NCI-H1930 (cell line): Measurements from ENCODE around the gene FILIP1L.

Experiments
- DNase-seq, 2 experiments: peaks; one replicate each; lab custom pipeline; 2025; lab: John Stamatoyannopoulos, UW

FILIP1L gene

DNA sequence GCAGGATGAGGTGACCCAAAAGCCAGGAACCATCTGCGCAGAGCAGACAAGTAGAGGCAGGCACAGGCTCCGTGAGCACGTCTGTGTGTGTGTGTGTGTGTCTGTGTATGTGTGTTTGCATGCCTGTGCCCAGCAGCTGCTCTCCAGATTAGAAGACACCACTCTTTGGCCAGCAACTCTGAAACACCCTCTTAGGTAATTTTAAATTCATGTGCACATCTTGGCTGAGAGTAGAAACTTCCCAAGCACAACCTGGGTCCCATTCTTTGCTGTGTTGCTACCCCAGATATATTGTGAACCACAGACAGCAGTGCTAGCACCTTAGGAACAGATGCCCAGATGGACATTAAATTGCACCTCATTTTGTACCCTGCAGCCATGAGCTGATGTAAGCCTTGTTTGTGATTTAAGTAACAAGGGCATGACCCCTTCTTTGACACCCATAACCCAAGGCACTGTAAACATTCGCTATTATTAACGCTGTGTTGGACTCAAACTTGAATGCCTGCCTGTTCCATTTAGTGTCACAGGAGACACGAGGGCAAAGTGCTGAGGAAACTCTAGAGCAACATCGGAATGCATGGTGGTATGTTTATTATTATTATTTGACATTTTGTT, at the start of gene FILIP1L:
Gene FILIP1L, minus strand, starts transcription at position 89 of the 618 bp plus-strand sequence.
- no peak for DNase-seq

DNA sequence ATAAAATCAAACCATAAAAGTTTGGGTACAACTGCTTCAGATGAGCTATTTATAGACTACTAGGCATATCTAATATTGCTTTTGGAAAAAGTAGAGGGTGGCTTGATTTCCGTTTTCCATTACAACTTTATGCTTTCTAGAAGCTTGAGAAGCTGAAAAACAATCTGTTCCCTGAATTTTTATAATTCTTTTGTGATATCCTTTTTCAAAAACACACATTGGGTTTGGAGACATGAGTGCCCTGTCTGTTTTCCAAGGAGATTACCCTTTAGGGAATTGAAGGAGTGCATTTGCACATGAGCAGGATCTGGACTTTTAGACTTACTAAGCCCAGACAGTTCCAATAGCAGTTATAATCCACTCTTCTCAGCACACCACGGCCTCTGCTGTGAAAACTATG, 49.5 kb upstream of the FILIP1L start:
- no peak for DNase-seq

DNA sequence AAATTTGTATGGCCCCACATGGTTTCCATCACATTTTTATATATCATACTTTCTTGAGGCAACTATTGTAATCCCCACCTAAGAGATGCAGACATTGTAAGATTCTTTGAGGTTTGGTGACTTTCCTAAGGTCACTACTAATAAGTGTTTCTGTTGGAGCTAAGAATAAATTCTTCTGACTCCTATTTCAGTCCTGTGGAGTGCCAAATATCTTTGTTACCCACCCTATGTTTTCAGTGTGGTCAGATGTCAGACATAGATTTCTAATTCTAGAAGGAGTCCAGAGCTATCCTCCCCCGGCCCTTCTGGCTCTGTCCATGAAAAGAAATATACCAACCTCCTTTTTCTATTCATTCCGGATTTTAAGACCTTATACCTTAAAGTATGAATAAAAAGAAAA, 46.2 kb upstream of the FILIP1L start:
- no peak for DNase-seq

DNA sequence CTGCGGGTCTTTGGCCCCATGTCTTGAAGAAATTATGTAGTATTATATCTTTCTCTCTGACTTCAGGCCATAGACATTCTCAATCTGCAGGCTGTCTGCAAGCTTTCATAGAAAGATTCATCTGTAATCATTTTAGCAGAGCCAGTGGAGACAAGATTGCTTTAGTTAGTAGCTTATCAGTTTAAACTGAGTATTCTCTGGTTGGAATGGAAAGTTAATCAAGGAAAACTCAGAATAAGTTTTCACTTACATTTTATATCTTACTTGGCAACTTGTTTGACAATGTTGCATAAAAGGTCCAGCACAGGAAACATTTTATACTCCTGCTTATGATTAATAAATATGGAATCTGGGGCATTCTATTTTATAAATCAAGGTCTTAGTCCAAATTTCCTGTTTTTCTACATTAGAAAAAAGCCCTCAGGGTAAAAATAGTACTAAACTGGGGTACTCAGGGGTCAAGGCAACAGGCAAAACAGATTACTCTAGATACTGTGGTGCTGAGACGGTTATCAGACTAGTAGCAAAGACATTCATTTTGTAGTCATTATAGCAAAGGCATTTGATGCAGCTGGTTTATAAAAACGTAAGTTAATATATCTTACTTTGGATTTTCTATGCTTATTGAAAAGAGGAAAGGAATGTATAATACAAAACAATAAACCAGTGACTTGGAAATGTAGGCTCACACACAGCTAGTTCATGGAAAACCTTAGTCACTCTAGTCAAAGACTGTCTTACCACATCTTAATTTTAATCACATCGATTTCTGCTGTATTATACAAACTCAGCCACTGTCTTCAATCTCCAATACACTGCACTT, 45.2 kb upstream of the FILIP1L start:
- DNase-seq = no peak

DNA sequence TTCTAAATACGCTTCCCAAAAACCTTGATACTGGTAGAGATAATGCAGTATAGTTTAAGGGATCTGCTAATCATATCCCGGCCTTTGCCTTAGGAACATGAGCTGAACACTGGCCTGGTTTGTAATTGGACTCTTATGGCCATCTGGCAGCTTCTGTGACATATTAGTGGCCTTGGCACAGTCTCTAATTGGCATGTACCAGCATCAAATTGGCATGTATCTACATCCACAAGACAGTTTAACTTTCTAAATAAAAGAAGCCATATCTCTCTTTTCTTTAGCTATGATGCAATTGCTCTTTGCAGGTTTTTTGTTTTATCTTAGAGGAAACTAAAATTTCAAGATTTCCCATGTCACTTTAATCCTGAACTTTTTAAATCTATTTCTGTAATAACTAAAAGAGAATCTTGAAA, 44.6 kb upstream of the FILIP1L start:
- no peak for DNase-seq

DNA sequence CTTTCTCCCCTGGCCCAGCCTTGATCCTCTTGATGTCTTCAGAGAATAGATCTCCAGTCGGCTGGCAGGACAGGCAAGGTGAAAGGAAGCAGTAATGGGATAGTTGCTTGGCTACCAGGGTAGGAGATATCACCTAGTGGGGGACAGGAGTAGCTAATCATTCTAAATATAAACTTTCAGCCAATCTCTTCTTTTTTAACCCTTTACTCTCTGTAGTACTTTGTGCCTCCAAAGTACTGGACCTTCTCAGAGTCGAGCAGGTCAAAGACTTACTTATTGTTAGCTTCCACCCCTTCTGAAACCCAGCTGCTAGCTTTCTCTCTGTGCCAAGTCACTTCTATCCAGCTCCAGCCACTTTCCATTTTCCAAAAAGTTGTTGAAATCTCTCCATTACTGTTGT, 43.4 kb upstream of the FILIP1L start:
- no peak for DNase-seq

DNA sequence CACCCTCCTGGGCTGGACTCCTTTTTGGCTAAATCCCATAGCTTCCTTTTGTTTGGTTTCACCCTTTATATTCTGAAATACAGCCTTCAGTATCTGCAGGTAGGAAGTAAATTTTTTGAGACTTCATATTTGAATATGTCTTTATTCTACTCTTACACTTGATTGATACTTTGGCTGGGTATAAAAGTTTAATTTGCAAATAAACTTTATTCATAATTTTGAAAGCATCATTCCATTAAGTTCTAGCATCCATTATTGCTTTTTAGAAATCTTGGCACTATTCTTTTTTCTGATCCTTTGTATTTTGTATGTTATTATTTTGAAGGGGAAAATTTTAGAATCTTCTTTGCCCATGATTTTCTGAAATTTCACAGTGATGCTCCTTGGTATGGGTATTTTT, 41.3 kb upstream of the FILIP1L start:
- DNase-seq = no peak

DNA sequence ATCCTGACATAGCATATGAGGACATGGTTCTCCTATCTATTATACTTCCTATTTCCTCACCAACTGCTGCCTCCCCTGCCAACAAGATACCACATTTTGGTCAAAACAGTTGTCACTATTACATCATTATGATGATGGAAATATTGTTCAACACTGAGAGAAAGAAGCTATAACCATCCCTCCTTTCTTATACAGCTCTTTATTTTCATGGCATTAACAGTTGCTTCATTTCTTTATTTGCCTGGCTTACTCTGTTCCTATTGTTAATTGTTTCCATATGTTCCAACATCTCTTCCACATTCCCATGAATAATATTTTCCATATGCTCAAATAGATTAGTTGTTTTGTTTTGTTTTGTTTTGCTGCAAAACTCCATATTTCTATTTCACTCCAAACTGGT, 40.8 kb upstream of the FILIP1L start:
- no peak for DNase-seq

DNA sequence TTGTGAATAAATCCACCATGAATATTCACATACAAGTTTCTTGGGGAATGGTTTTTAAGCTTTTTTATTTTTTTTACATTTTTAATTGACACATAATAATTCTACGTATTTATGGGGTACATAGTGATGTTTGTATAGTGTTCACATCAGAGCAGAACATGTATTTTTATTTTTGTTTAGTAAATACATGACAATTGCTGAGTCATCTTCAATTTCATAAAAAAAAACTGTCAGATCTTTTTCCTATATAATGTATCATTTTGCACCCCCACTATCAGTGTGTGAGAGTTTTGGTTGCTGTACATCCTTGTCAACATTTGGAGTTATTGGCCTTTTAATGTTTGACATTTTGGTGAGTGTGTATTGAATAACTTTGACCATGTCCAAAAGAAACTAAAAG, 39.9 kb upstream of the FILIP1L start:
- no peak for DNase-seq

DNA sequence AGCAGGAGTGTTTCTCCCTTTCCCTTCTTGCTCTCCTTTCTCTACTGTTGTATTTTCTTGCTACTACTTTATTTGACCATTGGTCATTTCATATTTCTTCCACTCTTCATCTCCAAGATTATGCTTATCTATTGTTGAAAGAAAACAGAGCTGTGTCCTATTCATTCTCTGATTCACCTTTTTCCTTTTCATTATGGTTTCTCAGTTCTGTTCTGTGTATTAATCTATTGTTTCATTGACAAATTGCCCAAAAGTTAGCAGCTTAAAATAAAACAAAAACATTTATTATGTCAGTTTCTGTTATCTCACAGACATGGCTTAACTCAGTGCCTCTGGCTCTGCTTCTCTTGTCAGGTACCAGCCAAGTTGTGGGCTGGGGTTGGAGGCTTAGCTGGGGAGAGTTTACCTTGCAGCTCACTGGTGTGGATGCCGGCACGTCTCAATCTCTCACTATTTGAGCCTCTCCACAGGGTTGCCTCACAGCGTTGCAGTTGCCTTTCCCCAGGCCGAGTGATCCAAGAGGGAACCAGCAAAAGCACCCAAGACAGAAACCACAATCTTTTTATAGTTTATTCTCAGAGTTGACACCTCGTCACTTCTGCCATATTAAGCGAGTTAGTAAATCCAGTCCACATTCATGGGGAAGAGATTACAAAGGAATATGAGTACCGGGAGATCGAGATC, 36.9 kb upstream of the FILIP1L start:
- DNase-seq = no peak

DNA sequence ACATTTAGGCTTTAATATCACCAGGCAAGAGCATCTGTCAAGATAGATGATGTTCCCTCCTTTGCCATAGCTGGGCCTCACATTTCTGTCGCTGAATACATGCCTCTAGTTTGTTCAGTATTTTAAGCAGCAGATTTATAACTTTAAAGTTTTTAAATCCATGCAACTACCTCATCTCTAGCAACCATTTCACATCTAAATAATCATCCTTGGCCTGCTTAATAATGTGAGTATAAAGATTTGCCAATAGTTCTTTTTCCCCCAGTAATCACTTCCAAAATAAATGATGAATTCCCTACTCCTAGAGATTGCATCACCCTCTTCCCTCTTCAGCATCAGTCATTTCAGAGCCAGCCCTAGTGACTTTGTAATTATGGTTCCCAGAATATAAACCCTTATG, 36.2 kb upstream of the FILIP1L start:
- DNase-seq = no peak

DNA sequence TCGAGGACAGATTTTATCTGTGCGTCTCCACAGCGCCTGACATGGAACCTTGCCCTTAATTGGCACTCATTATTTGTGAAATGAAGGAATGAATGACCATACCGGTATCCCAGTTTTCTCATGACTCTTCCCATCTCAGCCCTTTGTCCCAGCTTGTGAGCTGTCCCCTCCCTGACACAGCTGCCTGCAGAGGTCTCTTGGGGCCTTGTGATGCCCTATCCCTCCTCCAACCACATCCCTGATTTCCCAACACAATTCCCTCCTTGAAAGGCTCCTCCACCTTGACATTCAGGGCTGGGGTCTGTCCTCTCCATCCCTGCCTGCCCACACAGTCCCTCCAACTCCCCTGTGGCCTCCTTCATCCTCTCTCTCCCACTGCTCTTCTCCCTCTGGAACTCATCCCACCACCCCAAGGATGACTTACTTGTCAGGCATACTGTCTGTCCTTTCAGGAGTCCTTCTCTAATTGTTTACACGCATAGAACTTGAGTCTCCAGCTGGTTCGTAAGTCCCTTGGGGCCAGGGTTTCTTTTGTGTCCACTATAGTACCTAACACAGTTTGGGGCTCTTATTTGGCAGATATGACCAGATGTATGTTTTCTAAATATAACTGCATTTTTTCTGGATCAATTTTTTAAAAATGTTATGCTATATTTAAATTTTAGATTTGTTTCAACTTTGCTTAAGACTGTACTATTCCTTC, 35.6 kb upstream of the FILIP1L start:
- no peak for DNase-seq

DNA sequence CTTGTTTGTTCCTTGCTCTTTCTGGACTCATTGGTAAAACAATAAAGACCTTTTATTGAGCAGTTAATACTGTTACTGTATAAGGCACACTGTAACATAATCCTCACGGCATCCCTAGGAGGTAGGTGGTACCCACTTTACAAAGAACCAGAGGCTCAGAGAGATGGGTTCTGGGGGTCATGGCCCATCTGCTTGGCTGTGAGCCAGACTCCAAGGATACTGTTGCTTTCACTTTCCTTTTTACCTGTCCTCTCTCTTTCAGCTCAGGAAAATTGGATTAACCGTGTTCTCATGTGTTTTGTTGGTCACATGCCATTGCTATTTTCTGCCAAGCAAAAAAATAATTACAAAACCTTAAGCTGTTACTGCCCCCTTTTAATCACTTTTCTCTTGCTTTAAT, 34.8 kb upstream of the FILIP1L start:
- no peak for DNase-seq

DNA sequence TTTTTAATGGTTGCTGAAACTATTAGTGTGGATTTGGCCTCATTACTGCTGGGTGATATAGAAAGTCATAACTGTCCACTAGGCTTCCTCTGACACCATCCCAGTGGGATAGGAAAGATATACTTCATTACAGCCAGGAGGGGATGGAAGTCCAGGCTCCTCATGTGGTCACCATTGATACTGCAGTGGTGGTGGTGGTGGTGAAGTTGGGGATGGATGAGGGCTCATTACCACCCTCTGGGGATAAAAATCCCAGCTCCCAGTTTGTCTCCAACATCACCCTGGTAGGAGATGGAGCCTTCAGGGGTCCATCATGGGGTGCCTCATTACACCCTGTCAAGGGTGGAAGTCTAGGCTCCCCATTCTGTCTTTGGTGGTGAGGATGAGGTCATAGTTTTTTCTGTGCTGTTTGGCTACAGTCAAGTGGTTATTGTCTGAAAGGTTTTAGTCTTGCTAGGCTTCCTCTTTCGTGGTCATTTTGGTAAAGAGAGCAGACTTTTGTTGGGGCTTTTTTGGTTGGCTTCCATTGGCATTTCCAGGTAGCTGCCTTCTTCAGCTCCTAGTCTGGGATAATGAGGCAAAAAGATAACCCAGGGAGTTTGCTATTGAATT, 30.1 kb upstream of the FILIP1L start:
- no peak for DNase-seq

DNA sequence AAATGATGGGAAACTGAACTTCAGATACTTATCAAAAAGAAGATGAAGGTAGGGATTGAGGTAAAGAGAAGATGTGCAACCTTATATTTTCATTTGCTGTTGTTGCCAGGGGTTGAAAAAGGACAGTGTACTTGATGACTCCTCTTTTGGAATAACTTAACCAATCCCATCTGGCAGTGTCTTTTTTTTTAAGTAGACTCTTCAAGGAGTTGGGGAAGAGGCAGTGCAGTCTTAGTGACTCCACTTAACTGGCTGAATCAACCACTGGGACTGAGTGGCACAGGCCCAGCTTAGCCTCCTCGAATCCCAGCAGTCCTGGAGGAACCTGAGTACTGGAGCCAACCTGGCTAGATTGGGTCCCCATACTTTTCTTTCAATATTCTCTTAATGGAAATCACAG, 27.3 kb upstream of the FILIP1L start:
- DNase-seq = no peak

DNA sequence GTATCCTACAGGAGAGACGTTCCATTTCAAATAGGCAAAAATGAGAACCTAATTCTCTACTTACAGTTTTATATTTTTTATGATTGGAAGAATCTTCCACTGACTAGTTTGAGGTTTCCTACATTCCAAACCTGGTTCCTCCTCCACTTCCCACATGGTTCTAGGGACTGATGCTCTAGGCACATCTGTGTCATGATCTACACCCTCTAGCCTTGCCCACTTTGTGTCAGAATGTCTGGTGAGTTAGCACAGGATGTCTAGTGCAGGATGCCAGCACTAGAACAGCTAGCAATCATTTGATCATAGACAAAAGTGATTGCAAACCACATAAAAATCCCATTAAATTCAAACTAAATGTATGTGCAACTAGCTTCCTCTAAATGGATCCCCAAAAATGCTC, 26.7 kb upstream of the FILIP1L start:
- DNase-seq = no peak

DNA sequence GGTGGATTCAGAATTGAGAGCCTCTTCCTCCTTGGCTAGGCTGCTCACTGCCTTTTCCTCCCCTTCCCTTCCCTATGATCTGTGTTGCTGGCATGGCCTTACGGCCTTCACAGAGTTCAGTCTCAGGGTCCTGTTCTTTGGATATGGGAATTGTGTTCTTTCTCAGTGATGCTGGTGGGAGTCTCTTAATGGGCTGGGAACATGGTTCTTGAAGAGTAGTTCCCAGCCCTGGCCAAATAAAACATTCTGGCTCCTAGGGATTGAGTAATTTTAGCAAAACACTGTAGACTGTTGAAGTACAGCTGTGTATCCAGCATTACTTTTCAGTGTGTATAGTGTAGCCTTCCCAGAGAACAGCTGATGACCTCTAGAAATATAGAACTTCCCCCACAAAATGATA, 22.6 kb upstream of the FILIP1L start:
- DNase-seq = no peak

DNA sequence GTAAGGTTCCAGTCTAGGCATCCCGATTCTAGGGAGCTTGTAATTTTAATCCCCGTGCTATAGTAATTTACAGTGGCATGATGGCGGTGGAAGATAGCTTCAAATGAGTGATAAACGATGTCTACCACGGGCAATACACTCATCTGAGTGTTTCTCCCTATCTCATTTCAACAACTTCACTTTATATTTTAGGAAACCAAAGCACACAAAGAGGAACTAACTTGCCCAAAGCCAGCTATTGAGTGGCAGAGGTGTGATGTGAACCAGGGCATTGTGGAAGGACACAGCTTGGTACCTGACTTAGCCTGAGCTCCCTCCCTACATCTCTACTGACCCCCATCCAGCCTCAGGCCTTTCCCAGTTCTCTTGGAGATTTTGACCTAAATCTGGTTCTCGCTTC, 16.9 kb upstream of the FILIP1L start:
- no peak for DNase-seq

DNA sequence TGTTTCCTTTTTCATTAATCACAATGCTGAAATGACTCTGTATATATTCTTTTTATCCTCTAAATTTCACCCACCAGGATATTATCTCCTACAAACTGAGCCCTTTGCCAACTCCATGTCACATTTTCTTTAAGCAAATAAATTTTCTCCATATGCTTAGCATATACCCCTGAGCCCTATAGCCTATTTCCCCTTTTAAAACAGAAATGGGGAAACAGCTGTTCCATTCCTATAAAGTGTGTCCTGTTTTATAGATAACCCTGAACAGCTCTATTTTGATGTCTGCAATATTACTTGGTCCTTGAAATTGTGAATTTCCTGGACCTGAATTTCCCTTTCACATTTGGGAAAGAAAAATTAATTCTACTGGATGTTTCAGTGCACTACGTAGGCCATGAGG, 15.6 kb upstream of the FILIP1L start:
- no peak for DNase-seq

DNA sequence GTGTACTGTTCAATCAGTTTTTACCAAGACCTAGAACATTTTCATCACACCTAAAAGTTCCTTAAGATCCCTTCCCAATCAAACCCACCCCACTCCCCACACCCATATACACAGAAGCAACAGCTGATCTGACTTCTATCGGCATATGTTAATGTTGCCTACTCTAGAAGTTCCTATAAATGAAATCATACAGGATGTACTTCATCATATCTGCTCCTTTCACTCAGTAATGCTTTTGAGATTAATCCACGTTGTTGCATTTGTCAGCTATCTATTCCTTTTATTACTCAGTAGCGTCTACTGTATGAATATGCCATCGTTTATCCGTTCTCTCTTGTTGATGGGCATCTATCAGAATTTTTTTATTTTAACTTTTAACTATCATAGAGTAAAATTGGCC, 14.3 kb upstream of the FILIP1L start:
- DNase-seq = no peak

DNA sequence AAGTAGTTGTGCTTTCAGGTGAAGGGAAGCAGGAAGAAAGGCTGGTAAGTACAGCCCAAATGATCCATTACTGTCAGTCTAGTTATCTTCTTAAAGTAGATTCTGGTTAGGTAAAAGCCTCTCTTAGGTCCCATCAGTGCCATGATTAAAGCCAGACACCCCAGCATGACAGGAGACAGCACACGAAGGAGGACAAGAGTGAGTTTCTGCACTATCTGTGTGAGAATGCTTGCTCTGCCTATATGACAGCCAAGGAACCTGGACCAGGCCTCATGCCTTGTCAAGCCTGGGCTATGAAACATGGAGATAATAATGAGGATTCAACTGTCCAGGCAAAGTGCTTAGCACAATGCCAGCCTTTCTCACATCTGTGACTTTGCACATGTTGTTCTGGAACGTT, 13.5 kb upstream of the FILIP1L start:
- DNase-seq = no peak
